Esophagus muscularis mucosa (tissue), 4 donors: ENCODE data around the gene RFNG. TPM values are rescaled to one million over a fixed set of nuclear protein-coding genes. Genes with fewer than 3 reads are reported as not detected.

Experiments
- DNase-seq: peaks from one replicate; pipeline ENCODE4 v3.0.0-alpha.2; 2017; ENCODE audit errors: extremely low spot score
- H3K27ac ChIP-seq, 4 donors: fragments of 200-600 bp; sonication (generic); replicated peaks in 1 of 4; 1 replicate in 3 of 4; 2 replicates in 1 of 4; pipeline ENCODE4 v1.5.1; 2016 to 2019; ENCODE audit warnings: mild to moderate bottlenecking in 1 of 4
- H3K27me3 ChIP-seq, 4 donors: fragments of 200-600 bp; sonication (generic); one replicate each; pipeline versions ENCODE4 v1.5.1 to v1.6.0; 2016 to 2019
- H3K36me3 ChIP-seq, 4 donors: fragments of 200-600 bp; sonication (generic); one replicate each; pipeline ENCODE4 v1.5.1; 2016 to 2019
- H3K4me1 ChIP-seq, 4 donors: fragments of 200-600 bp; sonication (generic); one replicate each; pipeline ENCODE4 v1.5.1; 2016 to 2019
- H3K4me3 ChIP-seq, 4 donors: fragments of 200-600 bp; sonication (generic); 1 replicate in 2 of 4; 2 replicates in 2 of 4; pipeline ENCODE4 v1.5.1; 2016 to 2019; ENCODE audit warnings: mild to moderate bottlenecking in 4 of 4, moderate library complexity in 1 of 4
- H3K9me3 ChIP-seq, 4 donors: fragments of 200-600 bp; sonication (generic); 1 replicate in 3 of 4; 2 replicates in 1 of 4; pipeline ENCODE4 v1.5.1; 2016 to 2019
- EP300 ChIP-seq: sonication (generic); formaldehyde crosslinking; IDR thresholded peaks from one replicate; pipeline ENCODE4 v1.6.1; 2017; ENCODE audit warnings: antibody characterized with exemption
- POLR2A ChIP-seq: fragments of 450-650 bp; IDR thresholded peaks from one replicate; pipeline ENCODE4 v1.6.1; 2017; ENCODE audit warnings: antibody characterized with exemption, moderate library complexity, mild to moderate bottlenecking, low read depth
- POLR2AphosphoS5 ChIP-seq, 2 donors: sonication (generic); formaldehyde crosslinking; IDR thresholded peaks; one replicate each; pipeline ENCODE4 v1.6.1; 2017; ENCODE audit warnings: antibody characterized with exemption in 2 of 2
- WGBS: methylation state at CpG from one replicate; pipeline ENCODE4 v1.1.5; 2018; 5-methylcytosine and 5-hydroxymethylcytosine counted together
- intact Hi-C: fragments of 100-400 bp; cut with DNase I; formaldehyde crosslinking; loops from one replicate; pipeline ENCODE4 v1.15.1; 2023
- total RNA-seq, 4 donors: library from RNA; depleted of rRNA; stranded (reverse); fragments of >200 nt; gene quantifications; one replicate each; pipeline versions ENCODE4 v1.1.0 to v1.2.1, GENCODE V29; 2016
- TF ChIP-seq, protein P1 (sequence below), 3 experiments: fragments of 200-600 bp in 2 of 3; fragments of 450-650 bp in 1 of 3; sonication (generic) in 2 of 3; IDR thresholded peaks; one replicate each; pipeline ENCODE4 v1.5.1; 2017 to 2019; ENCODE audit warnings: antibody characterized with exemption in 3 of 3, mild to moderate bottlenecking in 2 of 3, moderate library complexity in 1 of 3

Gene RFNG
- total RNA-seq, 4 donors from 2014 or later: 32.4 to 54.8 (median 42.5) TPM

DNA sequence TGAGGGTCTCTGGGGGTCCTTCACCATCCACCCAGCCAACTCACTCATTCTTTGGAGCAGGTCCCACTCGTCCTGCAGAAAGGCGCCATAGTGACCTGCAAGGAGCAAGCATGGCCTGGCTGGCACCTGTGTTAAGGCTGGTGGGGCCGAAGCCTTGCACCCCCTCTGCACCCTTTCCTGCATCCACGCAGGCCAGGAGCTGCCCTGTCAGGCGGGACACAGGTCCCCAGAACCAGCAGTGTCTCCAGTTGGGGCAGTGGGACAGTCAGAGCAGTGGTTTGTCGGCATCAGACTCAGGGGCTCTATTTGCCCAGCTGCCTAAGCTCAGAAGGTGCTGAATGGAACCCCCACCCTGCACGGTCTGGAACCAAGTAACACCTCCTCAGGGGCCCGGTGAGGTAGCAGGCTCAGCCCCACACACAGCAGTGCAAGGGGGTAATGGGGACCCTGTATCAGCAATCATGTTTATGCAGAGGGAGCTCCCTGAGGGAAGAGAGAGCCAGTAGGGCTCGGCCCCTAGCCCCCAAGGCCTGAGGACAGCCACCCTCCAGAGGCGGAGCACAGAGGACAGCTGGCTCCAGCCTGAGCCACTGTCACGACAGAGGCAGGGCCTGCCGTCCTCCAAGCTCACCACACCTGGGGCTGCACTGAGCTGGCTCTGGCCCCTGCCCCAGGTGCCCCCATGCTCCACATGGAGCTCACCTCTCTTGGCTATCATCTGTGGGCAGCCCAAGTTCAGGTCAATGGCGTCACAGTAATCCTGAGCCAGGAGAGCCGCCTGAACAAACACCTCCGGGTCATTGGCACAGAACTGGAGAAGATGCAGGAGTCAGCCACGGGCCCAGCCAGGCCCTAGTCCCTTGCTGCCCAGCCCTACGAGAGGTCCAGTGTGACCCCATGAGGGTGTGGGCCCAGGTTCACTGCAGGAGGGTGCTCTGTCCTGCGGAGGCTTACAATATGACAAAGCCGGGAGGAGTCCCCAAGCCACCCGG is 12.1 kb upstream of the RFNG start:
- Histone ChIP-seq H3K36me3 (peaks cover 22 to 57% (median 54%) of the 10 kb centered on the region in 4 donors), H3K27me3 (no peaks in the 10 kb centered on the region), H3K4me3 (peak overlapping the region in 1 of 4 donors; percentile 90), H3K27ac (no peak overlapping the region), H3K9me3 (no peaks in the 10 kb centered on the region), H3K4me1 (peaks cover 25 to 33% (median 28%) of the 10 kb centered on the region in 4 donors)
- intact Hi-C loops: no loop called here
- TF ChIP-seq POLR2A (no peak), EP300 (no peak), POLR2AphosphoS5 (IDR thresholded peaks at IDR 0.05) (no peak)
- TF ChIP-seq, protein P1, sequence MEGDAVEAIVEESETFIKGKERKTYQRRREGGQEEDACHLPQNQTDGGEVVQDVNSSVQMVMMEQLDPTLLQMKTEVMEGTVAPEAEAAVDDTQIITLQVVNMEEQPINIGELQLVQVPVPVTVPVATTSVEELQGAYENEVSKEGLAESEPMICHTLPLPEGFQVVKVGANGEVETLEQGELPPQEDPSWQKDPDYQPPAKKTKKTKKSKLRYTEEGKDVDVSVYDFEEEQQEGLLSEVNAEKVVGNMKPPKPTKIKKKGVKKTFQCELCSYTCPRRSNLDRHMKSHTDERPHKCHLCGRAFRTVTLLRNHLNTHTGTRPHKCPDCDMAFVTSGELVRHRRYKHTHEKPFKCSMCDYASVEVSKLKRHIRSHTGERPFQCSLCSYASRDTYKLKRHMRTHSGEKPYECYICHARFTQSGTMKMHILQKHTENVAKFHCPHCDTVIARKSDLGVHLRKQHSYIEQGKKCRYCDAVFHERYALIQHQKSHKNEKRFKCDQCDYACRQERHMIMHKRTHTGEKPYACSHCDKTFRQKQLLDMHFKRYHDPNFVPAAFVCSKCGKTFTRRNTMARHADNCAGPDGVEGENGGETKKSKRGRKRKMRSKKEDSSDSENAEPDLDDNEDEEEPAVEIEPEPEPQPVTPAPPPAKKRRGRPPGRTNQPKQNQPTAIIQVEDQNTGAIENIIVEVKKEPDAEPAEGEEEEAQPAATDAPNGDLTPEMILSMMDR (IDR thresholded peaks at IDR 0.05): no peak
- DNase-seq: no peak
- 76% methylated on average over 14 of the region's 20 CpGs for WGBS

GRCh38 chr17:82062984-82063368 is 11.4 kb upstream of the RFNG start:
- Histone ChIP-seq H3K9me3 (no peaks in the 10 kb centered on the region), H3K4me3 (no peak overlapping the region), H3K27ac (no peak overlapping the region), H3K27me3 (no peaks in the 10 kb centered on the region), H3K4me1 (peaks cover 25 to 33% (median 28%) of the 10 kb centered on the region in 4 donors), H3K36me3 (peaks cover 22 to 64% (median 61%) of the 10 kb centered on the region in 4 donors)
- DNase-seq: no peak
- WGBS: no CpG with 5 or more reads among the region's 9 CpGs
- TF ChIP-seq EP300 (no peak), POLR2AphosphoS5 (IDR thresholded peaks at IDR 0.05) (no peak), POLR2A (no peak)
- TF ChIP-seq, protein P1 (IDR thresholded peaks at IDR 0.05): no peak
- intact Hi-C loops: no loop called here

DNA sequence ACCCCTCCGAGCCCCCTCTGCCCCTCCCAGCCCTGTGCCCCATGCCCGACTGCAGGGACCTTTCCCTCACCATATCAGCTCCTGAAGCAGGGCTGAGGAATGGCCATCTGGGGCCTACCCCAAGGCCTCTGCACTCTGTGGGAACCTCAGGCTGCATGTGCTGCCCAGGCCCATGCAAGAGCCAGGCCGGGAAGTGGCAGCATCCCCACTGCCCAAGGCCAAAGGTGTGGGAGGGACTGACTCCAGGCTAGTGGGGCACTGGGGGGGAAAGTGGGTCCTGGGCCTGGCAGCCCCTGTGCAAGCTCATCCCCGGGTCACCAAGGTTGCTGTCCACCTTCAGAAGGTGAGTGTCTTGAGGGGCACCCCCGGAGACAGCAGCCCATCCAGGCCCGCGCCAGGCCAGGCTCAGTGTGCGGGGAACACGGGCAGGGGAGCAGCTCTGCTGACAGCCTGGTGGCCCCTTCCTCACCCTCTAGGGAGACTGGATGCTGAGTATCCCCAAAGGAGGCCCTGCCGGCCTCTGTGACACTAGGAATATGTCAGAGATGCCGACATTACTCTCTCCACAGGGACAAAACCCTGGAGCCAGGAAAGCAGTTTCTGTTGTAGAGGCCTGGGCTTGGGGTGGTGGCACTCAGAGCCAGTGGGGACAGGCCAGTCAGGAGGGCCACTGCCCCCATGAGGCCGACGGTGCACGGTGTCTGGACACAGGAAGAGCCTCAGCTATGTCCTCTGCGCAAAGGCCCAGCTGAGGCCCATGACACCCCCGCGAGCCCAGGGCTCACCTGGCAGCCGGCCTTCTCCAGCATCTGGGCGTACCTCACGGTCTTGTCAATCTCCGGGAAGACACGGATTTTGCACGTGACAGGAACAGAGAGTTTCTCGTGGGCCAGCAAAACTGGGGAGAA is 10.7 kb upstream of the RFNG start:
- Histone ChIP-seq H3K27ac (no peak overlapping the region), H3K27me3 (no peaks in the 10 kb centered on the region), H3K9me3 (no peaks in the 10 kb centered on the region), H3K4me1 (peaks cover 25 to 33% (median 28%) of the 10 kb centered on the region in 4 donors), H3K36me3 (peaks cover 28 to 71% (median 68%) of the 10 kb centered on the region in 4 donors), H3K4me3 (no peak overlapping the region)
- intact Hi-C loops: no loop called here
- no peak for DNase-seq
- TF ChIP-seq POLR2A (no peak), POLR2AphosphoS5 (IDR thresholded peaks at IDR 0.05) (no peak), EP300 (no peak)
- TF ChIP-seq, protein P1 (IDR thresholded peaks at IDR 0.05): no peak
- 86% methylated on average over 16 of the region's 24 CpGs for WGBS

DNA sequence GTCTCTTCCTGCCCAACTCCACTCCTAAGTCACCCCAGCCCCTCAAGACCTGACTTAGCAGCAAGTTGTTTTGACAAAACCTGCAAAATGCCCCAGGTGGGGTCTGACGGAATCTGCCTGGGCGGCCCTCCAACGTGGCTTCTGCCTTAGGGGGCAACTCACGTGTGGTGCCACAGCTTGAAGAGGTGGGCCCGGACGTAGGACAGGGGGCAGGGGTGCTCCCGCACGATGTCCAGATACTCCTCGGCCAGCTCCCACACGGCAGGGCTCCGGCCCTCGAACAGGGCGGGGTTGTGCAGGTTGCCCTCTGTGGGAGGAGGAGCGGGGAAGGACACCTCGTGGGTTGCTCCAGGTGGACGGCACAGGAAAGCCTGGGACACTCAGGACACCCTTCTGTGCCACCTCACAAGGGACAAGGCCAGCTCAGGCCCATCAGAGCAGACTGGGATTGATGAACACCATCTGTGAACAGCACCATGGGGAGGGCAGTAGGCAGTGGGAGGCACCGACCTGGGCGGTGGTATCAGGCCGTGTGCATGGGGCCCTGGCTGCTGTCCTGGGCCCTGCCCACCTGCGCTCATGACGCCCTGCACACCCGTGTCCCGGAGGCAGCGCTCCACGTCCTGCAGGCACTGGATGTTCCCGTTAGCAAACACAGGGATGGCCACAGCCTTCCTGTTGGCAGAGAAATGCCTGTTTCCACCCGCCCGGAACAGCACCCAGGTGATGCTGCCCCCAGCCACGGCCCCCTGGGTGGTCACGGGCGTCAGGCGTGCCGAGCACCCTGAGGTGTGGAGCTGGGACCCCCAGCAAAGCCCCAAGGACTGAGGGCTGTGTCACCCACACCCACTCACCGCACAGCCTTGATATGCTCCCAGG is 9.7 kb upstream of the RFNG start:
- DNase-seq: no peak
- H3K36me3 ChIP-seq: peaks cover 39 to 81% (median 78%) of the 10 kb centered on the region in 4 donors
- 89% methylated on average over 16 of the region's 34 CpGs for WGBS
- no peak overlapping the region for H3K4me3 ChIP-seq
- no peaks in the 10 kb centered on the region for H3K9me3 ChIP-seq
- no peaks in the 10 kb centered on the region for H3K27me3 ChIP-seq
- peaks cover 21 to 31% (median 25%) of the 10 kb centered on the region in 4 donors for H3K4me1 ChIP-seq
- no peak overlapping the region for H3K27ac ChIP-seq
- TF ChIP-seq POLR2A (no peak), POLR2AphosphoS5 (IDR thresholded peaks at IDR 0.05) (no peak), EP300 (no peak)
- TF ChIP-seq, protein P1 (IDR thresholded peaks at IDR 0.05): no peak
- intact Hi-C loops: no loop called here
